ENCODE results near the gene GTF2IRD1. TPM values are rescaled to one million over a fixed set of nuclear protein-coding genes. Genes with fewer than 3 reads are reported as not detected.
"Not testable (repeated sequence)": the region's sequence is repeated elsewhere in the genome, so short reads cannot be mapped to it uniquely, and the experiment has no call there.

Gene GTF2IRD1, protein sequence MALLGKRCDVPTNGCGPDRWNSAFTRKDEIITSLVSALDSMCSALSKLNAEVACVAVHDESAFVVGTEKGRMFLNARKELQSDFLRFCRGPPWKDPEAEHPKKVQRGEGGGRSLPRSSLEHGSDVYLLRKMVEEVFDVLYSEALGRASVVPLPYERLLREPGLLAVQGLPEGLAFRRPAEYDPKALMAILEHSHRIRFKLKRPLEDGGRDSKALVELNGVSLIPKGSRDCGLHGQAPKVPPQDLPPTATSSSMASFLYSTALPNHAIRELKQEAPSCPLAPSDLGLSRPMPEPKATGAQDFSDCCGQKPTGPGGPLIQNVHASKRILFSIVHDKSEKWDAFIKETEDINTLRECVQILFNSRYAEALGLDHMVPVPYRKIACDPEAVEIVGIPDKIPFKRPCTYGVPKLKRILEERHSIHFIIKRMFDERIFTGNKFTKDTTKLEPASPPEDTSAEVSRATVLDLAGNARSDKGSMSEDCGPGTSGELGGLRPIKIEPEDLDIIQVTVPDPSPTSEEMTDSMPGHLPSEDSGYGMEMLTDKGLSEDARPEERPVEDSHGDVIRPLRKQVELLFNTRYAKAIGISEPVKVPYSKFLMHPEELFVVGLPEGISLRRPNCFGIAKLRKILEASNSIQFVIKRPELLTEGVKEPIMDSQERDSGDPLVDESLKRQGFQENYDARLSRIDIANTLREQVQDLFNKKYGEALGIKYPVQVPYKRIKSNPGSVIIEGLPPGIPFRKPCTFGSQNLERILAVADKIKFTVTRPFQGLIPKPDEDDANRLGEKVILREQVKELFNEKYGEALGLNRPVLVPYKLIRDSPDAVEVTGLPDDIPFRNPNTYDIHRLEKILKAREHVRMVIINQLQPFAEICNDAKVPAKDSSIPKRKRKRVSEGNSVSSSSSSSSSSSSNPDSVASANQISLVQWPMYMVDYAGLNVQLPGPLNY
- 1 to 10 TPM; 4.9 to 6.6 TPM for total RNA-seq

DNA sequence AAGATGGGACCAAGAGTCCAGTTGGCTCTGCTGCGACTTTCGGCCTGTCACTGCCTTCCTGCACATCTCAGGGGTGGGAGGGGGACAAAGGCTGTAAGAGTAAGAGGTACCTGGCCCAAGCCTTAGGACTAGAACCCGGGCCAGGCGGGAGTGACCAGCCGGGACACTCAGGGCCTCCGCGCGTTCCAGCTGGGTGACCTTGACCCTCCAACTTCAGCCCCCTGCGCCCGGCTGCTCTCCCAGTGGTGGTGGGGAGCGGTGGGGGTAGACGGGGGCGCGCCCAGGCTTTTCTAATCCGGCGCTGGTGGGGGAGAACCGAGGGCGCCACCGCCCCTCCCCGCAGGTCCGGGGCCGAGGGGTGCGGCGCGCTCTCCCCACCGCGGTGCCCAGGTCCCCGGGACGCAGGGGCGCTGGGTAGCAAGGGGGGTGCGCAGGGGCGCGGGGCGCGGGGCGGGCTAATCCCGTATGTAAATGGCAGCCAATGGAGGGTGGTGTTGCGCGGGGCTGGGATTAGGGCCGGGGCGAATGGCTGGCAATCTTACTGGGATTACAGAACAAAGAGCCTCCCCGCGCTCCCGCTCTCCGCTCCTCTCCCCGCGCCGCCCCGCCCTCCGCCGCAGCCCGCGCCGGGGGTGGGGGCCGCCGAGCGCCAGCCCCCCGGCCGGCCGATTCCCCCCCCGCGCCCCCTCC lies at the start of gene GTF2IRD1:
GTF2IRD1 (plus strand) TSS at position 585 of the 690 bp plus-strand sequence. CDS start 54,175 bp downstream, outside the sequence.
- H3K4me1 Mint-ChIP-seq (ENCODE audit: low read depth), result peaks cover 14% of the 10 kb centered on the region
- intact Hi-C loops (cut with micrococcal nuclease), result loop anchor here (2.0 kb wide), 2 partner anchors 203 to 279 kb away; partner anchors contain the start of genes EIF4H and GTF2I

GRCh38 chr7:74404388-74404700 lies 49.4 kb upstream of the GTF2IRD1 start:
- intact Hi-C loops (cut with micrococcal nuclease), result loop anchor here (5.0 kb wide), 2 partner anchors 152 to 337 kb away; partner anchors contain the start of gene RFC2

More for the DNA sequence above, at the start of gene GTF2IRD1:
- H3K27ac Mint-ChIP-seq, result peak within 1 kb of the TSS; percentile 86
- ChIA-PET POLR2A (interaction anchor here (1.2 kb wide), 1 partner anchor 12 kb away, joined by 3 read pairs; no protein-coding TSS in a partner anchor), CTCF (interaction anchor here (1.4 kb wide), 1 partner anchor 112 kb away, joined by 4 read pairs; no protein-coding TSS in a partner anchor)
- no peaks in the 10 kb centered on the region for H3K27me3 Mint-ChIP-seq
- H3K4me3 Mint-ChIP-seq, result peak within 1 kb of the TSS; percentile 70
- no peaks in the 10 kb centered on the region for H3K36me3 Mint-ChIP-seq
- H3K9me3 Mint-ChIP-seq, result no peaks in the 10 kb centered on the region
- DNase-seq, result peak; percentile 71

GRCh38 chr7:74404741-74405140 lies 49.0 kb upstream of the GTF2IRD1 start:
- no peak for DNase-seq
- Mint-ChIP-seq H3K36me3 (no peaks in the 10 kb centered on the region), H3K27me3 (no peaks in the 10 kb centered on the region), H3K4me1 (ENCODE audit: low read depth) (no peaks in the 10 kb centered on the region), H3K27ac (no peak overlapping the region), H3K4me3 (no peak overlapping the region), H3K9me3 (no peaks in the 10 kb centered on the region)
- POLR2A ChIA-PET, result no interaction called here
- CTCF ChIA-PET, result interaction anchor here (1.0 to 1.1 kb wide), 3 partner anchors 10 to 199 kb away, joined by 3 to 5 read pairs (median 3); no protein-coding TSS in a partner anchor
- intact Hi-C loops (cut with micrococcal nuclease), result loop anchor here (5.0 kb wide), 2 partner anchors 152 to 337 kb away; partner anchors contain the start of gene RFC2

More at GRCh38 chr7:74404388-74404700, 49.4 kb upstream of the GTF2IRD1 start:
- ChIA-PET POLR2A (no interaction called here), CTCF (interaction anchor here (1.0 to 2.3 kb wide), 4 partner anchors 11 to 198 kb away, joined by 3 to 7 read pairs (median 4); no protein-coding TSS in a partner anchor)
- Mint-ChIP-seq H3K4me1 (ENCODE audit: low read depth) (no peaks in the 10 kb centered on the region), H3K27ac (no peak overlapping the region), H3K27me3 (no peaks in the 10 kb centered on the region), H3K4me3 (no peak overlapping the region), H3K36me3 (no peaks in the 10 kb centered on the region), H3K9me3 (no peaks in the 10 kb centered on the region)
- no peak for DNase-seq

GRCh38 chr7:74405191-74405898 lies 48.4 kb upstream of the GTF2IRD1 start:
- intact Hi-C loops (cut with micrococcal nuclease), result no loop called here
- H3K4me3 Mint-ChIP-seq, result no peak overlapping the region
- no peaks in the 10 kb centered on the region for H3K27me3 Mint-ChIP-seq
- H3K27ac Mint-ChIP-seq, result no peak overlapping the region
- CTCF ChIA-PET, result interaction anchor here (1.0 to 2.8 kb wide), 3 partner anchors 10 to 199 kb away, joined by 3 to 20 read pairs (median 3); no protein-coding TSS in a partner anchor
- POLR2A ChIA-PET, result no interaction called here
- H3K9me3 Mint-ChIP-seq, result no peaks in the 10 kb centered on the region
- H3K36me3 Mint-ChIP-seq, result no peaks in the 10 kb centered on the region
- no peak for DNase-seq
- no peaks in the 10 kb centered on the region for H3K4me1 Mint-ChIP-seq (ENCODE audit: low read depth)

GRCh38 chr7:74405899-74406512 lies 47.7 kb upstream of the GTF2IRD1 start:
- Mint-ChIP-seq H3K9me3 (no peaks in the 10 kb centered on the region), H3K27ac (no peak overlapping the region), H3K27me3 (no peaks in the 10 kb centered on the region), H3K36me3 (no peaks in the 10 kb centered on the region), H3K4me3 (no peak overlapping the region), H3K4me1 (ENCODE audit: low read depth) (no peaks in the 10 kb centered on the region)
- ChIA-PET POLR2A (no interaction called here), CTCF (interaction anchor here (2.8 kb wide), 1 partner anchor 200 kb away, joined by 20 read pairs; no protein-coding TSS in a partner anchor)
- intact Hi-C loops (cut with micrococcal nuclease), result no loop called here
- DNase-seq, result no peak

- Mint-ChIP-seq H3K36me3 (no peaks in the 10 kb centered on the region), H3K4me3 (no peak overlapping the region), H3K4me1 (ENCODE audit: low read depth) (no peaks in the 10 kb centered on the region), H3K9me3 (no peaks in the 10 kb centered on the region), H3K27ac (no peak overlapping the region), H3K27me3 (no peaks in the 10 kb centered on the region)
- ChIA-PET POLR2A (interaction anchor here (0.6 kb wide), 1 partner anchor 201 kb away, joined by 3 read pairs; no protein-coding TSS in a partner anchor), CTCF (interaction anchor here (0.7 to 2.8 kb wide), 2 partner anchors 202 to 538 kb away, joined by 3 to 20 read pairs; no protein-coding TSS in a partner anchor)
- DNase-seq, result no peak
- intact Hi-C loops (cut with micrococcal nuclease), result no loop called here
Observed at GRCh38 chr7:74407958-74408357, 45.7 kb upstream of the GTF2IRD1 start.

DNA sequence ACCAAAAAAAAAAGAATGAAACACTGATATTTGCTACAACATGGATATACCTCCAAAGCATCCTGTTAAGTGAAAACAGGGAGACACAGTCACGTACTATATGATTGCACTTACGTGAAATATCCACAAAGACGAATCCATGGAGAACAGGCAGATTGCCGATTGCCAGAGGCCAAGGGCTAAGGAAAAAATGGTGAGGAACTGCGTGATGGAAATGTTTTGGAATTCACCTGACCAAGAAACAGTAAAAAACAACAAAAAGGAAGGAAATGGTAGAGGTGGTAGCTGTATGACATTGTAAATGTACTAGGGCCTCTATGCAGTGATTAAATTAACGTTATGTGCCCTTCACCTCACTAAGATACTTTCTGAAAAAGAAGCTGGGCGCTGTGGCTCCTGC lies 44.1 kb upstream of the GTF2IRD1 start:
- ChIA-PET POLR2A (interaction anchor here (0.8 kb wide), 1 partner anchor 173 kb away, joined by 3 read pairs; no protein-coding TSS in a partner anchor), CTCF (interaction anchor here (0.8 to 2.7 kb wide), 3 partner anchors 9 to 204 kb away, joined by 3 to 26 read pairs (median 10); no protein-coding TSS in a partner anchor)
- Mint-ChIP-seq H3K9me3 (no peaks in the 10 kb centered on the region), H3K4me3 (no peak overlapping the region), H3K4me1 (ENCODE audit: low read depth) (no peaks in the 10 kb centered on the region), H3K27me3 (no peaks in the 10 kb centered on the region), H3K27ac (no peak overlapping the region), H3K36me3 (no peaks in the 10 kb centered on the region)
- intact Hi-C loops (cut with micrococcal nuclease), result no loop called here
- DNase-seq, result no peak

DNA sequence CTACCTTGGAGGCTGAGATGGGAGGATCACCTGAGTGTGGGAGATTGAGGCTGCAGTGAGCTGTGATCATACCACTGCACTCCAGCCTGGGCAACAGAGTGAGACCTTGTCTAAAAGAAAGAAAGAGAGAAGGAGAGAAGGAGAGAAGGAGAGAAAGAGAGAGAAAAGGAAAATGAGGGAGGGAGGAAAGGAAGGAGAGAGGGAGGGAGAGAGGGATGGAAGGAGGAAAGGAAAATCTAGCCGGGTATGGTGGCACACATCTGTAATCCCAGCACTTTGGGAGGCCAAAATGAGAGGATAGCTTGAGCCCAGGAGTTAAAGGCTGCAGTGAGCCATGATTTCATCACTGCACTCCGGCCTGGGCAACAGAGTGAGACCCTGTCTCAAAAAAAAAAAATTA lies 42.9 kb upstream of the GTF2IRD1 start:
- Mint-ChIP-seq H3K27me3 (no peaks in the 10 kb centered on the region), H3K36me3 (no peaks in the 10 kb centered on the region), H3K27ac (no peak overlapping the region), H3K4me1 (ENCODE audit: low read depth) (no peaks in the 10 kb centered on the region), H3K4me3 (no peak overlapping the region), H3K9me3 (no peaks in the 10 kb centered on the region)
- intact Hi-C loops (cut with micrococcal nuclease), result no loop called here
- ChIA-PET POLR2A (no interaction called here), CTCF (interaction anchor here (2.7 kb wide), 2 partner anchors 10 to 205 kb away, joined by 10 to 26 read pairs; no protein-coding TSS in a partner anchor)
- DNase-seq, result no peak

GRCh38 chr7:74411571-74411970 lies 42.1 kb upstream of the GTF2IRD1 start:
- POLR2A ChIA-PET, result interaction anchor here (0.7 kb wide), 1 partner anchor 151 kb away, joined by 3 read pairs; no protein-coding TSS in a partner anchor
- DNase-seq; H3K36me3 Mint-ChIP-seq; H3K4me3 Mint-ChIP-seq; H3K27ac Mint-ChIP-seq; H3K4me1 Mint-ChIP-seq (ENCODE audit: low read depth); H3K27me3 Mint-ChIP-seq; intact Hi-C loops (cut with micrococcal nuclease); H3K9me3 Mint-ChIP-seq: not testable (repeated sequence)
- CTCF ChIA-PET, result interaction anchor here (1.3 to 2.7 kb wide), 3 partner anchors 11 to 206 kb away, joined by 5 to 26 read pairs (median 10); no protein-coding TSS in a partner anchor

- no peaks in the 10 kb centered on the region for H3K27me3 Mint-ChIP-seq
- no peak for DNase-seq
- CTCF ChIA-PET, result interaction anchor here (1.3 to 2.7 kb wide), 3 partner anchors 11 to 206 kb away, joined by 5 to 26 read pairs (median 10); no protein-coding TSS in a partner anchor
- intact Hi-C loops (cut with micrococcal nuclease), result no loop called here
- H3K27ac Mint-ChIP-seq, result no peak overlapping the region
- no peak overlapping the region for H3K4me3 Mint-ChIP-seq
- H3K9me3 Mint-ChIP-seq, result no peaks in the 10 kb centered on the region
- POLR2A ChIA-PET, result no interaction called here
- H3K36me3 Mint-ChIP-seq, result no peaks in the 10 kb centered on the region
- H3K4me1 Mint-ChIP-seq (ENCODE audit: low read depth), result no peaks in the 10 kb centered on the region
Observed at GRCh38 chr7:74412056-74412455, 41.6 kb upstream of the GTF2IRD1 start.

Data from activated CD4-positive, alpha-beta memory T cell treated with anti-CD3 and anti-CD28 coated beads for 36 hours (primary cell).